Fibroblast of lung (primary cell): ENCODE measurements around the gene MARCKS. TPM values are rescaled to one million over a fixed set of nuclear protein-coding genes. Genes with fewer than 3 reads are reported as not detected.

ENCODE experiments used
- DNase-seq, 2 donors: peaks; one replicate each; pipeline versions ENCODE4 v3.0.0 to v3.0.0-alpha.2; 2010; ENCODE audit warnings: low read depth in 2 of 2
- H2AFZ ChIP-seq: 2 replicates; pipeline ENCODE4 v1.5.1; 2012; ENCODE audit warnings: low read length, control low read depth, inconsistent platforms
- H3K27ac ChIP-seq: 2 replicates; pipeline ENCODE4 v1.5.1; 2011; ENCODE audit warnings: low read length, control low read depth; ENCODE audit not compliant: insufficient read depth
- H3K27me3 ChIP-seq: 2 replicates; pipeline ENCODE4 v1.5.1; 2011; ENCODE audit warnings: mild to moderate bottlenecking, low read length; ENCODE audit not compliant: control insufficient read depth, insufficient read depth
- H3K36me3 ChIP-seq: 2 replicates; pipeline ENCODE4 v1.5.1; 2011; ENCODE audit warnings: low read length; ENCODE audit not compliant: control insufficient read depth, insufficient read depth
- H3K4me1 ChIP-seq: 2 replicates; pipeline ENCODE4 v1.5.1; 2011; ENCODE audit warnings: low read length; ENCODE audit not compliant: control insufficient read depth, insufficient read depth; ENCODE audit errors: extremely low read depth
- H3K4me2 ChIP-seq: 2 replicates; pipeline ENCODE4 v1.5.1; 2011; ENCODE audit warnings: low read length, control low read depth; ENCODE audit not compliant: insufficient read depth; ENCODE audit errors: extremely low read depth
- H3K4me3 ChIP-seq, 4 experiments: fragments of 200-600 bp in 1 of 4; sonication (generic) in 1 of 4; replicated peaks in 1 of 4; 2 replicates each; pipeline ENCODE4 v1.5.1; 2011 to 2016; ENCODE audit warnings: low read length in 4 of 4, low read depth in 3 of 4, mild to moderate bottlenecking in 3 of 4, control low read depth in 2 of 4, inconsistent platforms in 1 of 4, mixed read lengths in 1 of 4; ENCODE audit not compliant: insufficient read depth in 1 of 4; ENCODE audit errors: control extremely low read depth in 1 of 4
- H3K79me2 ChIP-seq: 2 replicates; pipeline ENCODE4 v1.5.1; 2012; ENCODE audit warnings: mild to moderate bottlenecking, low read length, inconsistent platforms; ENCODE audit not compliant: control insufficient read depth, insufficient read depth
- H3K9ac ChIP-seq: 2 replicates; pipeline ENCODE4 v1.5.1; 2011; ENCODE audit warnings: mild to moderate bottlenecking, low read length, control low read depth; ENCODE audit not compliant: insufficient read depth
- H3K9me3 ChIP-seq: 2 replicates; pipeline ENCODE4 v1.5.1; 2012; ENCODE audit warnings: low read depth, low read length; ENCODE audit not compliant: control insufficient read depth, insufficient read depth
- H4K20me1 ChIP-seq: 2 replicates; pipeline ENCODE4 v1.5.1; 2011; ENCODE audit warnings: low read length; ENCODE audit not compliant: control insufficient read depth, insufficient read depth; ENCODE audit errors: extremely low read depth
- EZH2 ChIP-seq: IDR thresholded peaks from 2 replicates; pipeline ENCODE4 v1.5.1; 2012; ENCODE audit warnings: low read length, control low read depth, mild to moderate bottlenecking; ENCODE audit errors: missing control alignments
- polyA plus RNA-seq, 2 donors: library from polyadenylated mRNA; depleted of rRNA in 1 of 2; stranded (reverse) in 1 of 2; unstranded in 1 of 2; fragments of >200 nt; gene quantifications; 2 replicates each; pipeline ENCODE4 v1.2.1, GENCODE V29; 2011 to 2012; ENCODE audit warnings: missing spikeins in 1 of 2
- total RNA-seq: library from RNA; depleted of rRNA; stranded (reverse); fragments of >200 nt; gene quantifications from 2 replicates; pipeline ENCODE4 v1.2.1, GENCODE V29; 2014
- TF ChIP-seq, protein P1 (sequence below), 2 donors: IDR thresholded peaks in 1 of 2; conservative IDR thresholded peaks in 1 of 2; 1 replicate in 1 of 2; 2 replicates in 1 of 2; pipeline ENCODE4 v1.5.1; 2011 to 2012; ENCODE audit warnings: low read length in 2 of 2, control low read depth in 1 of 2, inconsistent platforms in 1 of 2, low read depth in 1 of 2, mild to moderate bottlenecking in 1 of 2

Gene MARCKS
- total and polyA plus RNA-seq, 2 donors (not counting 1 experiment from before 2014, with no cell fraction given): 103 to 121 TPM

DNA sequence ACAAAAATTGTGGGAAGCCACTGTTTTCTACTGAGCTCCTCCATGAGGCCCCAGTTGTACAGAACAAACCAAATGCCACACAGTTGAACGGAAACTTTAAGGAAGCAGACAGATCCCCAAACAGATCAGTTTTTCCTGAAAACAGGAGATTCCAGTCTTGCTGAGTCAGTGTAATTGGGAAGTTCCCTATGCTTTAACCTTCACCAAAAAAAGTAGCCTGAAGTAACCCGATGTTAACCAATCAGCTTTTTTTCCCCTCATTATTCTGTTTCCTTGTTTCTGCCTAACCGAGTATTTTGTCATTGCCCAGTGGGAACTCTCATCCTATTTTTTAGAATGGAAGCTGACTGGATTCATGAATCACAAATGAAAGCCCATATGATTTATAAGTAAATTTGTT, 36.7 kb downstream of the MARCKS start:
- DNase-seq: peak; percentile 30 to 63
- Histone ChIP-seq H3K9ac (no peak overlapping the region), H3K9me3 (no peaks in the 10 kb centered on the region), H3K4me3 (no peak overlapping the region), H3K27me3 (no peaks in the 10 kb centered on the region), H3K4me1 (no peaks in the 10 kb centered on the region), H3K79me2 (no peaks in the 10 kb centered on the region), H2AFZ (no peak overlapping the region), H3K36me3 (no peaks in the 10 kb centered on the region), H3K4me2 (no peak overlapping the region), H4K20me1 (no peaks in the 10 kb centered on the region), H3K27ac (no peak overlapping the region)
- TF ChIP-seq, protein P1, sequence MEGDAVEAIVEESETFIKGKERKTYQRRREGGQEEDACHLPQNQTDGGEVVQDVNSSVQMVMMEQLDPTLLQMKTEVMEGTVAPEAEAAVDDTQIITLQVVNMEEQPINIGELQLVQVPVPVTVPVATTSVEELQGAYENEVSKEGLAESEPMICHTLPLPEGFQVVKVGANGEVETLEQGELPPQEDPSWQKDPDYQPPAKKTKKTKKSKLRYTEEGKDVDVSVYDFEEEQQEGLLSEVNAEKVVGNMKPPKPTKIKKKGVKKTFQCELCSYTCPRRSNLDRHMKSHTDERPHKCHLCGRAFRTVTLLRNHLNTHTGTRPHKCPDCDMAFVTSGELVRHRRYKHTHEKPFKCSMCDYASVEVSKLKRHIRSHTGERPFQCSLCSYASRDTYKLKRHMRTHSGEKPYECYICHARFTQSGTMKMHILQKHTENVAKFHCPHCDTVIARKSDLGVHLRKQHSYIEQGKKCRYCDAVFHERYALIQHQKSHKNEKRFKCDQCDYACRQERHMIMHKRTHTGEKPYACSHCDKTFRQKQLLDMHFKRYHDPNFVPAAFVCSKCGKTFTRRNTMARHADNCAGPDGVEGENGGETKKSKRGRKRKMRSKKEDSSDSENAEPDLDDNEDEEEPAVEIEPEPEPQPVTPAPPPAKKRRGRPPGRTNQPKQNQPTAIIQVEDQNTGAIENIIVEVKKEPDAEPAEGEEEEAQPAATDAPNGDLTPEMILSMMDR (conservative IDR thresholded peaks at IDR 0.05 in 1 of 2, IDR thresholded peaks at IDR 0.05 in 1 of 2; ENCODE audit: low read depth in 1 of 2, low read length in 2 of 2): no peak
- no peak for TF ChIP-seq EZH2

DNA sequence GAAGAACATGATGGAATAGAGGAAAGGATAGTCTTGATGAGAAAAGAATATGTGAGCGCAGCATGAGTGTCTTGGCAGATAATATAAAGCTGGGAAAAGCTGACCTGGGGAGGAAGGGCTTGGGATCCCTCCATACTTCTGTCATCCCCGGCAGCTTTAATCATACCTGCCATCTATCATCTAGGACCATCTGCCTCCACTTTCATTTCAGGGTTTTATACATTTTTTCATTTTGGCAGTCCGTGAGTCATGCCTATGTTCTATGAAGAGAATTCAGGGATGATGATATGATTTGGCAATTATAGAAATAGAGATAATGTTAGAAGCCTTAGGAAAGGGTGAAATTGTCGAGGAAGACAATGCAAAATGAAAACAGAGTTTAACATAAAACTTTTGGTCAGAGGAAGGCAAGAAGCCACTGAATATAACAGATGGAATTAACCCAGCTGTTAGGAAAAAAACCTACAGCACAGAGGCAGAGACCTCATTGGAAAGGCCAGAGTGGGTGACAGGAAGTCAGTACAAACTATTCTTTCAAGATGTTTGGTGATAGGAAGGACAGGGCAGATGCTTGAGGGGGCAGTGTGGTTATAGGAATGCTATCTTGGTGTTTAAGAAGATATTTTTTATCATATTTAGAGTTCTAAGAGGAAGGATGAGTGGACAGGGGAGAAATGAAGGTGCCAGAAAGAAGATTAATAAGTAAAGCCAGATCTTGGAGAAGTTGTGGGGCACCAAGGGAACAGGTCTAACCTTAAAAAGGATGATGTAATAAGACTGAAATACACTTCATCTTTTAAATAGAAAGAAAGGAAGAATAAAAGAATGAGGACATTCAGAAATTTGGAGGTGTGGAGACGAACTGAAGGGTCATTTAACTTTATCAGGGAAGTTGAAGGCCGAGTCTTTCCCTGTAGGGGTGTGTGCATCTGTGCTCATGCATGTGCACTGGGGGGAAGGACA, 37.8 kb downstream of the MARCKS start:
- DNase-seq: peak in 1 of 2 donors; percentile 67
- H3K79me2 ChIP-seq: no peaks in the 10 kb centered on the region
- TF ChIP-seq, protein P1 (conservative IDR thresholded peaks at IDR 0.05 in 1 of 2, IDR thresholded peaks at IDR 0.05 in 1 of 2; ENCODE audit: low read depth in 1 of 2, low read length in 2 of 2): no peak
- TF ChIP-seq EZH2: no peak
- H3K27ac ChIP-seq: no peak overlapping the region
- no peaks in the 10 kb centered on the region for H3K9me3 ChIP-seq
- no peaks in the 10 kb centered on the region for H4K20me1 ChIP-seq
- no peaks in the 10 kb centered on the region for H3K36me3 ChIP-seq
- no peak overlapping the region for H3K9ac ChIP-seq
- H3K27me3 ChIP-seq: no peaks in the 10 kb centered on the region
- H2AFZ ChIP-seq: no peak overlapping the region
- no peak overlapping the region for H3K4me2 ChIP-seq
- no peaks in the 10 kb centered on the region for H3K4me1 ChIP-seq
- no peak overlapping the region for H3K4me3 ChIP-seq

DNA sequence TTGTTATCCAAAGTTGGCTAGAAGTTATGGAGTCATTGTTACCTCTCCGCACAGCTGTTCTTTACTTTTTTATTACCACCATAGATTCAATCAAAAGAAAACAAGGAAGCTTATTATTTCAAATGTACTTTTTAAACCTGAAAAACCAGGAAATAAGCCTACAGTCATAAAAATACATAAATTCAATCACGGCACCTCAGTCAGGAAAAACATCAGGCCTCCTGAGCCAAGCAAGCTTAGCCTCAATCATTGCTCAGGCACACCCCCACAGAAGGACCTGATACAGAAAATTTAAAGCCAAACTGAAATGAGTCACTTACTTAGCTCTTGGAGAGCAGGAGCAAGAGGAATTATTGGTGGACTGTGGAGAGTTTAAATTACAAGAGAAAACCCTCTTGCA, 44.3 kb downstream of the MARCKS start:
- Histone ChIP-seq H4K20me1 (no peaks in the 10 kb centered on the region), H3K4me2 (no peak overlapping the region), H3K4me3 (no peak overlapping the region), H3K4me1 (peaks cover 4% of the 10 kb centered on the region), H3K36me3 (no peaks in the 10 kb centered on the region), H3K27me3 (no peaks in the 10 kb centered on the region), H3K27ac (no peak overlapping the region), H3K79me2 (no peaks in the 10 kb centered on the region), H3K9me3 (no peaks in the 10 kb centered on the region), H3K9ac (no peak overlapping the region), H2AFZ (no peak overlapping the region)
- peak; percentile 12 to 76 for DNase-seq
- TF ChIP-seq, protein P1 (conservative IDR thresholded peaks at IDR 0.05 in 1 of 2, IDR thresholded peaks at IDR 0.05 in 1 of 2; ENCODE audit: low read depth in 1 of 2, low read length in 2 of 2): no peak
- TF ChIP-seq EZH2: no peak
